Stimulated activated CD8-positive, alpha-beta memory T cell treated with anti-CD3 and anti-CD28 coated beads, Interleukin-7, amount 100 ng/mL, for 4 hours (primary cell): ENCODE measurements around the gene SHB.

Experiments used
- DNase-seq, 2 donors: peaks; one replicate each; pipeline ENCODE4 v3.0.0-alpha.2; 2020; ENCODE audit warnings: low read depth in 2 of 2

SHB gene

GRCh38 chr9:38042626-38043357 lies 26.2 kb downstream of the SHB start:
- DNase-seq, result no peak

DNA sequence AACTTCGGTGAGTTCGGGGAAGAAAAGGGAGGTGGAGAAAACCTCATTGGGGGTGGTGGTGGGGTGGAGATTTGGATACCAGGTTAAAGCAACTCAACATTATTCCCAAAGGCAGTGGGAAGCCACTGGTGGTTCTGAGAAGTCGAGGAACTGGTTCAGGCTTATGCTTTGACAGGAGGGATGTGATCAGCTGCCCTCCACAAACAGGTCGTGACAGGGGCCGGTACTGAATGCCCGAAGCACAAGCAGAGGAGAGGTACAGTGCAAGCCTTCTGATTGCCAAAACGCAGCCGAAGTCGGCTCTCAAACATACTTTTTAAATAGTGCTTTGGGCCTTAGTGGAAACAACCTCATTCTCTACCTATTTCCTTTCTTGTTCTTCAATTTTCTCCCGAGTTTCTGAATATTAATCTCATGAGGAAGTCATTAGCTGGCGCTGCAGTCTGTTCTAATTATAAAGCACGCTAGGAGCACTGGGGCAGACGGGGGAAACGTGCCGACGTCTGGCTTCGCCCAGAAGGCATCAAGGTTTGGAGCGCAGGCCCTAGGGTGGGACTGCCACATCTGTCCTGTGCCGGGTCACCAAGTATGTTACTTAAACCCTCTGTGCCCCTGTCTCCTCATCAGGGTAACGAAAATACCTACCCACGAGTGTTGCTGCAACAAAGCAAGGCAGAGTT lies 27.3 kb downstream of the SHB start:
- no peak for DNase-seq

DNA sequence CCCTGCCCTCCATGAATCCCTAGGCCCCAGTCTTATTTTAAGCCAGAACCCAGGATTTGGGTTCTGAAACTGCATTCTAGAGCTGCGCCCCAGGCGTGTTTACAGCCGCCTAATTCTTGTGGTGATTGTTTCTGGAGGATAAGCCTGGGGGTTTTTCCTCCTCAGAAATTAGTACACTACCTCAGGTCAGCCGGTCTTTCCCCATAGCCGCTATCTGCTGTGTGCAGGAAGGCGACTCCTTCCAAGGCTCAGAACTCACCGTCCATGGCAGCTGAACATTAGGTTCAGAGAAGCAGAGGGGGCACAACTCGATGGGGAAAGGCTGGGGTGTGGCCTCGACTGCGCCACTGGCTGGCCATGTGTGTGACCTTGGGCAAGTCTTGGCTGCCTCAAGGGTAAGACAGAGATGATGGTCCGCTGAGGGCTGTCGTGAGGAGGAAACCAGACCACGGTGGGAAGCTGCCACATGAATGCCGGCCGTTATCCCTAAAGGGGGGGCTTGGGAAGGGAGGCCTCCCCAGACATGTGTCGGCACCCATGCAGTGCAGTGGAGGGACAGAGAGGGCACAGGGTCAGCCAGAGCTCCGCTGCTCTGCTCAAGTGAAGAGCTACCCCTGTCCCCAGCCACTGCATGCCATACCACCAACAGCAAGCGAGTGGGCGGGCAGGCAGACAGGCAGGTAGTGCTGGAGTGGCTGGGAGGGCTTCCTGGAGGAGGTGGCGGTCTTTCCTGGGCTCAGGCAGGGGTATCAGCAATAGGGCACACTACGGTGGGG lies 28.9 kb downstream of the SHB start:
- DNase-seq, result no peak

GRCh38 chr9:38039090-38039906 lies 29.7 kb downstream of the SHB start:
- no peak for DNase-seq

- DNase-seq, result no peak
Measured at GRCh38 chr9:38038307-38039089, 30.5 kb downstream of the SHB start.

DNA sequence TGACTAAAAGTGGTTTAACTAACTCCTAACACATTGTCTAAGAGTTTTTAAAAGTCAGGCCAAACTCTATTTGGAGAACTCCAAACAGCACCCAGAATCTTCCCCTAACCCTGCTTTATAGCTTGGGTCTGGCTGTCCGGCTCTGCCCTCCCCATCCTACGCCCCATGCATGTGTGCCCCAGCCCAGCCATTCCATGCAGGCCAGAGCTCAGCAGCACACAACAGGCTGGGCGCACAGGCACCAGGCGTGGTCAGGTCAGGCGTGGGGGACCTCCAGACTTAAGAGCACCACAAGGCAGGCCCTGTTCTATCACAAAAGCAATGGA lies 31.1 kb downstream of the SHB start:
- no peak for DNase-seq

DNA sequence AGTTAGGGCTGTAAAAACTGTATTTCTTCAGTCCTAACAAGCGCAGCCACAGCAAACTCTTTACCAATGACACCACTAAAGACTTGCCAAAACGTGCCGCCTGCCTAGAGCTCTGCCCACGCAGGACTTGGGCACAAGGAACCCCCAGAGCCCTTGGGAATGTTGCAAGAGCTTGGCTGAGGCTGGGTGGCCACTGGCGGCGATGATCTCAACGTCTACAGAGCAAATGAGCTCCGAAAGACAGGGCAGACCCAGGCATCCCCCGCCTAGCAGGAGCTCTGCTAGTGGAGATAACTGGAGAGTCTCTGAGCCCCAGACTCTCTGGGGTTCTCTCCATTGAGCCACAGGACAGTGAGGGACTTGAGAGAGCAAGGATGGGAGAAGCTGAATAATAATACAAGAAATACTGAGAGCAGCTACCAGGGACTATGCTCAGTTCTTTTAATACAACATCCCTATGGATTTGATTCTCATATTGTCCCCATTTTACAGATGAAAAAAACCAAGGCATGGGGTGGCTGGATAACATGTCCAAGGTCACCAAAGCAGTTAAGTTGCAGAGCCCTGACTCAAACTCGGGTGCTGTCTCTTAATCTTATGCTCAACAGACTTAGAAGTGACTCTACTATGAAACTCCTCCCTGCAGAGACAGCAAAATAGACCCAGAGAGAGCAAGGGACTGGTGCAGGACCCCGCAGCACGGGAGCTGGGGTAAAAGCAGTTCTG lies 32.5 kb downstream of the SHB start:
- DNase-seq, result no peak

DNA sequence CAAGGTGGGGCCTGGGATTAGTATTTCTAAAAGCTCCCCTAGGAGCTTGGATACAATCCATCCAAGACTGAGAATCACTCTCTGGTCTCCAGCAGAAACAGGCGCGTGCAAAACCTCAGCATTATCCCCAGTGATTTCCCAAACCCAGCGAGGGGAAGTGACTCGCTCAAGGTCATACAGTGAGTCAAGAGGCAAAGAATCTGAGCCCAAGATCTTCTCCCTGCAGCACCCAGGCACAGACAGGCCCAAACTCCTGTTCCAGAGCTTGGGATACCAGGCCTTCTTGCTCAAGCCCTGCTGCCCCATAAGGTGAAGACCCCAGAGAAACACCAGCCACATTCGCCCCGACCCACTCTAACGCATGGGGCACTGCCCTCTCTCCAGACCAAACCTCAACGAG lies 33.2 kb downstream of the SHB start:
- DNase-seq, result no peak

DNA sequence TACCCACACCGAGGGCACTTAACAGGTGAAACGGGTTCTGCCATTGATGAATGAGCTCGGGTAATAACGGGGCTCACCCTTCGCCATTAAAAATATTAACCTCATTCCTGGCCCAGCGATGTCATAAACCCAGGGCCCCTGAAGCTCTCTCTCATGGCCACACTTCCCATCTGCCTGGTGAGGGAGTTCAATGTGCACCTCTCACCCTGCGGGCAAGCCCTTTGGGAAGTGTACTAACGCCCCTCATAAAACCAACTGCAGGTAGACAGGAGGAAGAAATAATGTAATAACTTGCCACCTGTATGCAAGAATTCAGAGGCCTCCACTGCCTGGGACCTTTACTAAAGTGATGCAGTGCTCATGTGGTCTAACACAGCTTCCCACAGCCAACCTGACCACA lies 35.1 kb downstream of the SHB start:
- DNase-seq, result no peak

DNA sequence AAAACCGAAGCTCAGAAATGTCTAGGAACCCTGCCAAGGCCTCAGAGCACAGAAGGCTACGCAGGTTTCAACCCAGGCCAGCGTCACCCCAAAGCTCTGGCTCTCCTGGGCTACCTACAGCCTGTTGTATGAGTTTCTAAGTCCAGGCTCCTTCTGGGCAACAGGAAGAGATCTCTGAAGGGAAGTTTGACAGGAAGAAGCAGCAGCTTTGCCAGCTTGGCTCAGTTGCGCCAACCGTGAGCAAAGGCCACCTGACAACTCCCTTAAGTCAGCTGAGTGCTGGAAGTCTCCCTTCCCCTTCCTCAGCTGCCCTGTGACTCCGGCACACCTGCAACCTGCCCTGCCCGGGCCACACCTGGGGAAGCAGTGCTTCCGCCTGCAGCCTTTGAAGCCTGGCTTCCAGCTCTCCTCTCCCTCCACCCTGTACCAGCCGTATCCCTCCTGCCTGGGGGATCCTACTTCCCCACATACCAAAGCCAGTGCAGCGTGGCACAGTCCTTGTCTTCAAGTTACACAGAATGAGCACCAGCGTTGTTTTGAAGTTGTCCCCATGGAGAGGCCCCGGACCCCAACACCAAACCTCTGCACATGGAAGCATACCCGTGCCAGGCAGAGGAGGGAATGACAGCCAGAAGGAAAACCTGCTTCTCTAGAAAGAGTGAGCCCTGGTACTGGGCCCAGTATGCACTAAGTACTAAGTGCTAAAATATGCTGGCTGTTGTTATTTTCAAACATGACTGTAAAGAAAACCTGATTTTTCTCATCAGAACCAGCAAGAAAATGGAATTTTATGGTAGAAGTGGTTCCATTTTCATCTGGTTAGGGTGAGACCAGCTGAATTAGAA lies 36.5 kb downstream of the SHB start:
- no peak for DNase-seq

DNA sequence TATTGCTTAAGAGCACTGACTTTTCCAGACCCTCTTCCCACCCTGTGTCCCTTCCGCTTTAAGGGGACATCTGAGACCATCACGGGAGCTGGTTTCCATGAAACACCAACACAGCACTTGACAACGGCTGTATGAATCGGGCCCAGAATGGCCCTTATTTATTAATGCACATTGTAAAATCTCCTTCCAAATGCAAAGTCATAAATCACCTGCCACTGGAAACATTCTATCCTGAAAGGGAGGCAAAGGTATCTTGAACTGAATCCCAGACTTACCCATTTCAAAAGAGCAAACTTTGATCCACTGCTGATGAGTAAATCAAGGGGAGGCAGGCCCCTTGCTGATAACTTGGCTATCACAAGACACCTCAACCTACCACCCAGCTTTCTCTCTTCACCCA lies 37.4 kb downstream of the SHB start:
- DNase-seq, result no peak

GRCh38 chr9:38030658-38031057 lies 38.4 kb downstream of the SHB start:
- DNase-seq, result no peak

DNA sequence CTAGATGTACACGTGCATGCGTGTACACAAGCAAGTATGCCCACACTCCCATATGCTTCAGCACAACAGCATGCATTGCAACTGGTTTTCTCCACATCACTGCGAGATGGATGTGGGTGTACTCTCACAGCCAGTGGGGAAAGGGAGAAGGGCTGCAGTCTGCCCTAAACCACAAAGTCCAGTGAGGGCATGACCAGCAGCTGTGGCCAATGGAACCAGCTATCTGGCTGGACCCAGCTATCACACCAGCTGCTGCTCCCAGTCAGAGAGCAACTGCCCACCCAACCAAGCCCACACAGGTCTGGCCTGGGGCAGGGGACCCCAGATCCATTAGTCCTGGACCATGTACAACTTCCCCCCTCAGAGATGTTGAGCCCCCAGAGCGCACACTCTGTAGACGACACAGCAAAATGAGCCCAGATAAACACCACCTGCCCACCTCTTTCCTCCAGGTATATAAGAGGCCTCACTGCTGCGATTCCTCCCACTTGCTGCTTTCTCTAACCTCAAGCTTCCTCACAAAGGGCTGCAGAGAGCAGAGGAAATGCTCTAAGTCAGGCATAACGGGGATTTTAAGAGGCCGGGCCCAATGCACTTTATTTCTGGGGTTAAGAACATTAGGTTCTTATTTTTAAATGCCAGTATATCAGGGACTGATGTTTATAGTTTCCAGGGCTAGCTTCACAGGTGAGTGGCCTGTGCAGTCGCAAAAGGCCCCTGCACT lies 39.0 kb downstream of the SHB start:
- no peak for DNase-seq

DNA sequence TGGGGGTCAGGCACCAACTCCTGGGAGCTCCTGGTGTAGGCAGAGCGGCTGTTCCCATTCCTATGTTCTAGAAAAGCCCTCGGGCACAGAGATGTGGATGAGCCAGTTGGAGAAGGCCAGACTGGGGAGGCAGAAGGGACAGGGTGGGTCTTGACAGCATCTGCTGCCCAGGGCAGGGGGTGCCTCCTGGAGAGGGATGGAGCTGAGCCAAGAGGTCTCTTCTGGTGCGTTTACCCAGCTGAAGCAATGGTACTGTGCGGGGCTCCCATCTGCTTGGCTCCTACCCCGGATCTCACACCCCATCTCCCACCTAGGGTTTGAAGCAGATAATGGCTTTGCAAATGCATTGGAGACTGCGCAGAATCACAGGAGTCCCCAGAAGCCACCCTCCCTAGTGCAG lies 41.3 kb downstream of the SHB start:
- DNase-seq, result no peak

DNA sequence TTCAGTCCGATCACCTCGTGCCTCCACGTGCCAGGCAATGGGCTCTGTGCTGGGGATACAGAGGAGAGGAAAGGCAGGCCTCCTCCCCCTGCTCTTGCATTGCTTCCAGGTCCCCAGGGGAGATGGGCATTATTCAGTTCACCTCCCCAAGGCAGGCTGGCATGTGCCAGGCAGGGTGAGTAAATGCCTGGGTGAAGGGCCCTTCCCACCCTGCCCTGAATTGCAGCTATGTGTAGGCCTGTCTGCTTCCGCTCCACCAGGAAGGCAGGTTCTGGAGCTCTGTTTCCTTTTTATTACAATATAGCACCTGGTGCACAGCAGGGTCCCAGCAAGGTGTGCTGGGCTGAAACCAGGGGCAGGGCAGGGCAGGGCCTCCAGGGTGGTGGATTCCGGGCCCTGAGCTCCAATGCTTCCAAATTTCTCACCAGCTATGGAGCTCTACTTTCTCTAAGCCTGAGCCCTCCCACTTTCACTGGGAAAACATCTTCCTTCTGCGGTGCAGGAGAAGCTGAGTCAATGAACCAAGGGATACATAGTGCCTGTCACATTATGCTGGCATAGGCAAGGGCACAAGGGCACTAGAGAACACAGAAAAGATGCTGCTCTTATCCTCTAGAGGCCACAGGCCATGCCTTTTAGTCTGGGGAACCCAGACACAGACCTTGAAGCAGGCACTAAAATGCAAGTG lies 42.0 kb downstream of the SHB start:
- no peak for DNase-seq

GRCh38 chr9:38026021-38026809 lies 42.8 kb downstream of the SHB start:
- no peak for DNase-seq

DNA sequence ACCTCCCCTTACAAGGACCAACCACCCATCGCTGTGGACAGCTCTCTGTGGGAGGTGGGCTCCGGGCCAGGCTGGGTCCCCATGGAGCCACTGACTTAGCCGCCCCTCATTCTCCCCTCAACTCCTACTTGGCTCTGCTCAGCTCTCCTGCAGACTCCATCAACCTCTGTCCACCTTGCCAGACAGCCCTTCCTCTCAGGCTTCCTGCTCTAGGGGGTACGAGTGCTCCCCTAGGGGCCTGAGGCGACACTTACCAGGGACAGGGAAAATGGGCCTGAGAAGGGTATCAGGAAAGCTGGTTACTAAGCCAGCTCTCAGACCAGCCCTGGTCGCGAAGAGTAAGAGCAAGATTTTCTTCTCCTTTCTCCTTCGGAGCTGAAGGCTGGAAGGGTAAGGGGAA lies 43.9 kb downstream of the SHB start:
- DNase-seq, result no peak
